Mesothelial cell of epicardium (in vitro differentiated cells): ENCODE results near the gene AMIGO1. TPM values are rescaled to one million over a fixed set of nuclear protein-coding genes. Genes with fewer than 3 reads are reported as not detected.

Experiments
- DNase-seq, 2 experiments: peaks; one replicate each; pipeline ENCODE4 v3.0.0; 2021; ENCODE audit warnings: low spot score in 2 of 2; ENCODE audit not compliant: unreplicated experiment in 2 of 2
- H3K27ac Mint-ChIP-seq: 2 replicates; pipeline ENCODE4 v1.8.0; 2021; ENCODE audit warnings: mixed read lengths
- H3K27me3 Mint-ChIP-seq: 2 replicates; pipeline ENCODE4 v1.8.0; 2021; ENCODE audit warnings: low read depth, mixed read lengths
- H3K36me3 Mint-ChIP-seq: 2 replicates; pipeline ENCODE4 v1.8.0; 2021; ENCODE audit warnings: mixed read lengths
- H3K4me1 Mint-ChIP-seq: 2 replicates; pipeline ENCODE4 v1.8.0; 2021; ENCODE audit warnings: mixed read lengths
- H3K4me3 Mint-ChIP-seq: 2 replicates; pipeline ENCODE4 v1.8.0; 2021; ENCODE audit warnings: mild to moderate bottlenecking, moderate library complexity, mixed read lengths
- H3K9me3 Mint-ChIP-seq: 2 replicates; pipeline ENCODE4 v1.8.0; 2021; ENCODE audit warnings: mixed read lengths
- total RNA-seq: library from RNA; stranded (reverse); gene quantifications from 3 replicates; pipeline ENCODE4 v1.2.1, GENCODE V29; 2021
- TF ChIP-seq, protein P1 (sequence below): fragments of 200-600 bp; sonication (generic); IDR thresholded peaks from one replicate; pipeline ENCODE4 v1.5.0; 2021; ENCODE audit warnings: antibody characterized with exemption; ENCODE audit not compliant: unreplicated experiment

AMIGO1 gene, protein sequence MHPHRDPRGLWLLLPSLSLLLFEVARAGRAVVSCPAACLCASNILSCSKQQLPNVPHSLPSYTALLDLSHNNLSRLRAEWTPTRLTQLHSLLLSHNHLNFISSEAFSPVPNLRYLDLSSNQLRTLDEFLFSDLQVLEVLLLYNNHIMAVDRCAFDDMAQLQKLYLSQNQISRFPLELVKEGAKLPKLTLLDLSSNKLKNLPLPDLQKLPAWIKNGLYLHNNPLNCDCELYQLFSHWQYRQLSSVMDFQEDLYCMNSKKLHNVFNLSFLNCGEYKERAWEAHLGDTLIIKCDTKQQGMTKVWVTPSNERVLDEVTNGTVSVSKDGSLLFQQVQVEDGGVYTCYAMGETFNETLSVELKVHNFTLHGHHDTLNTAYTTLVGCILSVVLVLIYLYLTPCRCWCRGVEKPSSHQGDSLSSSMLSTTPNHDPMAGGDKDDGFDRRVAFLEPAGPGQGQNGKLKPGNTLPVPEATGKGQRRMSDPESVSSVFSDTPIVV
- 5.0 to 5.4 TPM (median 5.1 TPM) in 3 replicates for total RNA-seq

DNA sequence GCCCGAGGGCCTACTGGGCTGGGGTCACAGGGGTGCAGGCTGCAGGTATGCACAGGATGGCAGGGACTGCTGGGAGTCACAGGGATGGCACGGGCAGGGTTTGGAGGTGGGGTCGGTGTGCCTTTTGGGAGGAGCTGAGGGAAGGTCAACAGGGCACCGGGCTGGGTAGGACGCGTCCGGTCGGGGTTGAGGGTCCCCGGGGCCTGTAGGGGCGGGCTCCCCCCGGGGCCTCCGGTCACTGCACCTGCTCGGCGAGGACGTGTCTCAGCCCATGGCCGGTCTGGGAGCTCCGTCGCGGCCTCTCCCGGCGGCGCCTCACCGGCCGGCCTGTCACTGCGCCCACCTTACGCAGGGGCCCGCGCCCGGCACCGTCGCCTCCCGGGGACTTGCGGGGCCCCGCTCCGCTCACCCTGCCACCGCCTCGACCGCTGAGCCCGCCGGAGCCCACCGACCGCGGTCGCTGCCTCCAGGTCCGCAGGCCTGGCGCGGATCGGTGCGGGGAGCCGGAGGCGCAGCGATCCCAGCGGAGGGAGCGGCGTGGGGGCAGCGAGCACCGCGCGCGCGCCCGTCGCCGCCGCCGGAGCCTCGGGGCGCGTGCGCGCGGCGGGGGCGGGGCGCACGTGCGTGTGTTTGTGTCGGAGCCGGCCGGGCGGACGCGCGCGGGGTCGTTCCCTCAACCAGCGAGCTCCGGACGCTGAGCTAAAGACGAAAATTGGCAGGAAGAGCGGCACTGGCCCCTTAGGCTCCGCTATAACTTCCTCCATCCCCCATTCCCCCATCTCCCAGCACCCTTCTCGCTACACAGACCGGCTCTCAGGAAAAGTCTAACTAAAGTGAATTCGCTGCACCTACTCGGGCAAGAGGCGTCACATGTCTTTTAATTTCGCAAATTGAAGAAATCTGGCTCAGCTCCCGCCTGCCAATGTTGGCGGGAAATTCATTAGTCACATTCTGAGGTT is at the start of gene AMIGO1:
Gene AMIGO1 (minus strand): TSS at position 552 of the 959 bp plus-strand sequence. CDS start 815 bp downstream, outside the sequence.
- Mint-ChIP-seq H3K9me3 (no peaks in the 10 kb centered on the region), H3K27ac (peak within 1 kb of the TSS; percentile 64), H3K27me3 (peaks cover 33% of the 10 kb centered on the region), H3K4me1 (peaks cover 15% of the 10 kb centered on the region), H3K4me3 (peak within 1 kb of the TSS; percentile 77), H3K36me3 (no peaks in the 10 kb centered on the region)
- TF ChIP-seq, protein P1, sequence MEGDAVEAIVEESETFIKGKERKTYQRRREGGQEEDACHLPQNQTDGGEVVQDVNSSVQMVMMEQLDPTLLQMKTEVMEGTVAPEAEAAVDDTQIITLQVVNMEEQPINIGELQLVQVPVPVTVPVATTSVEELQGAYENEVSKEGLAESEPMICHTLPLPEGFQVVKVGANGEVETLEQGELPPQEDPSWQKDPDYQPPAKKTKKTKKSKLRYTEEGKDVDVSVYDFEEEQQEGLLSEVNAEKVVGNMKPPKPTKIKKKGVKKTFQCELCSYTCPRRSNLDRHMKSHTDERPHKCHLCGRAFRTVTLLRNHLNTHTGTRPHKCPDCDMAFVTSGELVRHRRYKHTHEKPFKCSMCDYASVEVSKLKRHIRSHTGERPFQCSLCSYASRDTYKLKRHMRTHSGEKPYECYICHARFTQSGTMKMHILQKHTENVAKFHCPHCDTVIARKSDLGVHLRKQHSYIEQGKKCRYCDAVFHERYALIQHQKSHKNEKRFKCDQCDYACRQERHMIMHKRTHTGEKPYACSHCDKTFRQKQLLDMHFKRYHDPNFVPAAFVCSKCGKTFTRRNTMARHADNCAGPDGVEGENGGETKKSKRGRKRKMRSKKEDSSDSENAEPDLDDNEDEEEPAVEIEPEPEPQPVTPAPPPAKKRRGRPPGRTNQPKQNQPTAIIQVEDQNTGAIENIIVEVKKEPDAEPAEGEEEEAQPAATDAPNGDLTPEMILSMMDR = no peak
- peak; percentile 61 to 77 for DNase-seq

DNA sequence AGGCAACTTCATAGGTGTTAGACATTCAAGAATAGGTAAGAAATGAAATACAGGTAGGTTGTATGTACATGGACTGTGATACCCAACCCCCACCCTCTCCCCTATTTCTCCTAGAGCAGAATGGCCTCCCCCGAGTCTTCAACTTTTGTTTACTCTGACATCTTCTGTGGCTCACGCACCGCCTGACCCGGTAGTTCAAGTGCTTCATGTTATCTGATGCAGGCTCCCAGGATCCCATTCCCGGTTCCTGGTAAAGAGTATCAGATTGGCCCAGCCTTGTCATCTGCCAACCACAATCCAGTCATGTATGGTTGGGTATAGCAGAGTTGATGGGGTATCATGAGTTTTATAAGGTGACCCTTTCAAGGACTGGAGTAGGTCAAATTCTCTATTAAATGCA is 48.0 kb upstream of the AMIGO1 start:
- Mint-ChIP-seq H3K36me3 (no peaks in the 10 kb centered on the region), H3K9me3 (no peaks in the 10 kb centered on the region), H3K4me1 (peaks cover 5% of the 10 kb centered on the region), H3K4me3 (no peak overlapping the region), H3K27ac (no peak overlapping the region), H3K27me3 (no peaks in the 10 kb centered on the region)
- DNase-seq = no peak
- TF ChIP-seq, protein P1 = no peak

DNA sequence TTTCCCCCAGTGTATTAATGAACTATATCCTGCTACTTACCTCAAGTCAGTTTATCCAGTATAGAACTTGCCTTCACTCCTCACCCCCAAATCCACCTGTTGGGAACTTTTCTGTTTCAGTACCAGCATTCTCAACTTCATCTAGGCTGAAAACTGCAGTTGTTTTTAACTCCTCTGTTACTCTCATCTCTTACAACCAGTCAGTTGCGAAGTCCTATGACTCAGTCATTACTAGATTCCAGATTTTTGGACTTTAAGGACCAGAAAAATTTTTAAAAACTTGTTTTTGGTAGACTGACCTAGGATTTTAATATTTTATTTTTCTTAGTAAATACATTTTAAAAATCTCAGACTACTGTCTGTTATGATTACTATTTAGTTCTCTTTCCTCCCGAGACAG is 47.0 kb upstream of the AMIGO1 start:
- Mint-ChIP-seq H3K9me3 (no peaks in the 10 kb centered on the region), H3K4me3 (no peak overlapping the region), H3K27ac (no peak overlapping the region), H3K36me3 (no peaks in the 10 kb centered on the region), H3K4me1 (peaks cover 4% of the 10 kb centered on the region), H3K27me3 (no peaks in the 10 kb centered on the region)
- TF ChIP-seq, protein P1 = no peak
- DNase-seq = no peak

DNA sequence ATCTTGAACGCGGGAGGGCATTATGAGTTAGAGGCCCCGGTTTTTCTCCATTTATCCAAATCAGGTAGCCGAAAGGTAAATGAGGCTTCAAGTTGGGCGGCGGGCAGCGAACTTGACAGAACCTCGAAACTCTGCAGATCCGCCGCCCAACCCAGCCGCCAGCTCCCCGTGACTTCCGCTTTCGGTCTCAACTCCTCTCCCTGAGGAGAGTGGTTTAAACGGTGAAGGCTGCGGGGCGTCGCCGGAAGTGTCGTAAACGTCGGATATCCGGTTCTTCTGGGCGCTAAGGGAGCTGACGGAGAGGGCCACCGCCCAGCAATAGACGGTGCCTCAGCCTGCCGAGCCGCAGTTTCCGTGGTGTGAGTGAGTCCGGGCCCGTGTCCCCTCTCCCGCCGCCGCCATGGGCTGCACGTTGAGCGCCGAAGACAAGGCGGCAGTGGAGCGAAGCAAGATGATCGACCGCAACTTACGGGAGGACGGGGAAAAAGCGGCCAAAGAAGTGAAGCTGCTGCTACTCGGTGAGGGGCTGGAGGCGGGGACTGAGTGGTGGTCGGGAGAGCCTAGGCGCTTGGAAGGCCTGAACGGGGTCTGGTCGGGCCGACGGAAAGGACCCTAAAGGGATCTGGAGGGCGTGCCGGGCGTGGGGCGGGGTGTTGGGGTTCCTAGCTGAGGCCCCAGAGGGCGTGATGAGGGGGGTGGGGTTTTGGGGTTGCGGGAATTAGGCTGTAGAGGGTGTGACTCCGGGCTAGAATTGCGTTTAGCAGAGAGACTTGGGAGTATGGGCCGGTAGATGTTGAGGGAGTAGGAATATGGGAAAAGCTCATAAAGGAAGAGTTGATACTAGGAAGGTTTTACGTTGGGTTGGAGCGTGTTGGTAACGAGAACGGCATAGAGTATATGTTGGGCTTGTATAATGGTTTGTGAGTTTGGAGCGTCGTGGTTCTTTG is 39.1 kb upstream of the AMIGO1 start, which contains the start of gene GNAI3:
Gene GNAI3 (plus strand): TSS at position 295 of the 947 bp plus-strand sequence. CDS start 106 bp downstream, at position 401.
- Mint-ChIP-seq H3K36me3 (peaks cover 1% of the 10 kb centered on the region), H3K27me3 (peaks cover 3% of the 10 kb centered on the region), H3K4me1 (peaks cover 38% of the 10 kb centered on the region), H3K27ac (peak within 1 kb of the TSS; percentile 100), H3K9me3 (no peaks in the 10 kb centered on the region), H3K4me3 (peak within 1 kb of the TSS; percentile 97)
- TF ChIP-seq, protein P1 = no peak
- DNase-seq = peak; percentile 73 to 90
